Panc1 (cell line): ENCODE results near the gene GATD1.

Experiments used
- SIN3A ChIP-seq: IDR thresholded peaks from 2 replicates; pipeline ENCODE4 v1.6.1; 2012; ENCODE audit warnings: low read depth, mild to moderate bottlenecking, low read length, moderate library complexity, borderline replicate concordance; ENCODE audit not compliant: insufficient read depth
- TF ChIP-seq, protein P1 (sequence below), 2 experiments: IDR thresholded peaks; 2 replicates each; pipeline ENCODE4 v1.6.1; 2011 to 2012; ENCODE audit warnings: low read depth in 2 of 2, control low read depth in 1 of 2, low read length in 1 of 2, mild to moderate bottlenecking in 1 of 2, moderate library complexity in 1 of 2; ENCODE audit not compliant: insufficient read depth in 1 of 2
- TF ChIP-seq, protein P2 (sequence below): fragments of 450-650 bp; IDR thresholded peaks from 2 replicates; pipeline ENCODE4 v1.5.1; 2017; ENCODE audit warnings: mild to moderate bottlenecking

- TF ChIP-seq, protein P1, sequence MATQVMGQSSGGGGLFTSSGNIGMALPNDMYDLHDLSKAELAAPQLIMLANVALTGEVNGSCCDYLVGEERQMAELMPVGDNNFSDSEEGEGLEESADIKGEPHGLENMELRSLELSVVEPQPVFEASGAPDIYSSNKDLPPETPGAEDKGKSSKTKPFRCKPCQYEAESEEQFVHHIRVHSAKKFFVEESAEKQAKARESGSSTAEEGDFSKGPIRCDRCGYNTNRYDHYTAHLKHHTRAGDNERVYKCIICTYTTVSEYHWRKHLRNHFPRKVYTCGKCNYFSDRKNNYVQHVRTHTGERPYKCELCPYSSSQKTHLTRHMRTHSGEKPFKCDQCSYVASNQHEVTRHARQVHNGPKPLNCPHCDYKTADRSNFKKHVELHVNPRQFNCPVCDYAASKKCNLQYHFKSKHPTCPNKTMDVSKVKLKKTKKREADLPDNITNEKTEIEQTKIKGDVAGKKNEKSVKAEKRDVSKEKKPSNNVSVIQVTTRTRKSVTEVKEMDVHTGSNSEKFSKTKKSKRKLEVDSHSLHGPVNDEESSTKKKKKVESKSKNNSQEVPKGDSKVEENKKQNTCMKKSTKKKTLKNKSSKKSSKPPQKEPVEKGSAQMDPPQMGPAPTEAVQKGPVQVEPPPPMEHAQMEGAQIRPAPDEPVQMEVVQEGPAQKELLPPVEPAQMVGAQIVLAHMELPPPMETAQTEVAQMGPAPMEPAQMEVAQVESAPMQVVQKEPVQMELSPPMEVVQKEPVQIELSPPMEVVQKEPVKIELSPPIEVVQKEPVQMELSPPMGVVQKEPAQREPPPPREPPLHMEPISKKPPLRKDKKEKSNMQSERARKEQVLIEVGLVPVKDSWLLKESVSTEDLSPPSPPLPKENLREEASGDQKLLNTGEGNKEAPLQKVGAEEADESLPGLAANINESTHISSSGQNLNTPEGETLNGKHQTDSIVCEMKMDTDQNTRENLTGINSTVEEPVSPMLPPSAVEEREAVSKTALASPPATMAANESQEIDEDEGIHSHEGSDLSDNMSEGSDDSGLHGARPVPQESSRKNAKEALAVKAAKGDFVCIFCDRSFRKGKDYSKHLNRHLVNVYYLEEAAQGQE (IDR thresholded peaks at IDR 0.05; ENCODE audit: insufficient read depth in 1 of 2, low read depth in 2 of 2, low read length in 1 of 2), result no peak
- TF ChIP-seq, protein P2, sequence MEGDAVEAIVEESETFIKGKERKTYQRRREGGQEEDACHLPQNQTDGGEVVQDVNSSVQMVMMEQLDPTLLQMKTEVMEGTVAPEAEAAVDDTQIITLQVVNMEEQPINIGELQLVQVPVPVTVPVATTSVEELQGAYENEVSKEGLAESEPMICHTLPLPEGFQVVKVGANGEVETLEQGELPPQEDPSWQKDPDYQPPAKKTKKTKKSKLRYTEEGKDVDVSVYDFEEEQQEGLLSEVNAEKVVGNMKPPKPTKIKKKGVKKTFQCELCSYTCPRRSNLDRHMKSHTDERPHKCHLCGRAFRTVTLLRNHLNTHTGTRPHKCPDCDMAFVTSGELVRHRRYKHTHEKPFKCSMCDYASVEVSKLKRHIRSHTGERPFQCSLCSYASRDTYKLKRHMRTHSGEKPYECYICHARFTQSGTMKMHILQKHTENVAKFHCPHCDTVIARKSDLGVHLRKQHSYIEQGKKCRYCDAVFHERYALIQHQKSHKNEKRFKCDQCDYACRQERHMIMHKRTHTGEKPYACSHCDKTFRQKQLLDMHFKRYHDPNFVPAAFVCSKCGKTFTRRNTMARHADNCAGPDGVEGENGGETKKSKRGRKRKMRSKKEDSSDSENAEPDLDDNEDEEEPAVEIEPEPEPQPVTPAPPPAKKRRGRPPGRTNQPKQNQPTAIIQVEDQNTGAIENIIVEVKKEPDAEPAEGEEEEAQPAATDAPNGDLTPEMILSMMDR, result no peak
- no peak for TF ChIP-seq SIN3A
These were observed 50.0 kb downstream of the GATD1 start for GRCh38 chr11:727281-727701.
